H1 (cell line): ENCODE results near the gene MEGF9. TPM values are rescaled to one million over a fixed set of nuclear protein-coding genes. Genes with fewer than 3 reads are reported as not detected.

Experiments
- CTCF ChIA-PET: fragments of 300-600 bp; sonication (Branson Sonifier 250); formaldehyde crosslinking; loops from one replicate; lab custom pipeline; 2021; ENCODE audit not compliant: partially characterized antibody; lab: Charles Lee
- POLR2A ChIA-PET: fragments of 300-600 bp; sonication (Branson Sonifier 250); formaldehyde crosslinking; loops from one replicate; lab custom pipeline; 2021; ENCODE audit warnings: inconsistent platforms; ENCODE audit not compliant: partially characterized antibody; lab: Charles Lee
- DNase-seq, 2 experiments: peaks; one replicate each; pipeline versions ENCODE4 v3.0.0 to v3.0.0-alpha.2; 2010 to 2022; ENCODE audit warnings: low spot score in 2 of 2, low read depth in 1 of 2, mixed read lengths in 1 of 2
- FAIRE-seq: peaks from 2 replicates; lab custom pipeline; 2011; peaks lifted over from hg19 to GRCh38; lab: Jason Lieb, UNC
- H2AFZ ChIP-seq: 2 replicates; pipeline ENCODE4 v1.8.1; 2012; ENCODE audit warnings: low read length, inconsistent platforms
- H2AK5ac ChIP-seq: 2 replicates; pipeline ENCODE4 v1.6.1; 2013; ENCODE audit warnings: low read depth, low read length
- H2BK120ac ChIP-seq: replicated peaks from 2 replicates; pipeline ENCODE3; 2013; ENCODE audit warnings: low read depth, low read length, inconsistent platforms
- H2BK12ac ChIP-seq: 2 replicates; pipeline ENCODE4 v1.6.1; 2013; ENCODE audit warnings: low read depth, low read length
- H2BK15ac ChIP-seq: 2 replicates; pipeline ENCODE4 v1.6.1; 2013; ENCODE audit warnings: low read length
- H2BK20ac ChIP-seq: 2 replicates; pipeline ENCODE4 v1.6.1; 2013; ENCODE audit warnings: low read length
- H2BK5ac ChIP-seq: 2 replicates; pipeline ENCODE4 v1.6.1; 2013; ENCODE audit warnings: low read depth, low read length
- H3K14ac ChIP-seq: 2 replicates; pipeline ENCODE4 v1.6.1; 2013; ENCODE audit warnings: inconsistent platforms; ENCODE audit not compliant: insufficient read length
- H3K18ac ChIP-seq: 2 replicates; pipeline ENCODE4 v1.6.1; 2013; ENCODE audit warnings: low read length; ENCODE audit errors: extremely low read depth
- H3K23ac ChIP-seq: 2 replicates; pipeline ENCODE4 v1.6.1; 2013; ENCODE audit warnings: inconsistent platforms; ENCODE audit not compliant: insufficient read length
- H3K23me2 ChIP-seq: 2 replicates; pipeline ENCODE4 v1.6.1; 2013; ENCODE audit warnings: low read depth, low read length
- H3K27ac ChIP-seq: 2 replicates; pipeline ENCODE4 v1.6.1; 2011; ENCODE audit warnings: low read depth, low read length, inconsistent platforms
- H3K27me3 ChIP-seq, 4 experiments: replicated peaks in 1 of 4; 1 replicate in 1 of 4; 2 replicates in 3 of 4; pipeline versions ENCODE4 v1.6.1 to v1.8.1; 2011 to 2013; ENCODE audit warnings: low read length in 3 of 4, mild to moderate bottlenecking in 3 of 4, inconsistent platforms in 2 of 4, mixed read lengths in 2 of 4, moderate library complexity in 1 of 4; ENCODE audit not compliant: control insufficient read depth in 3 of 4, insufficient read depth in 3 of 4; ENCODE audit errors: extremely low read depth in 1 of 4
- H3K36me3 ChIP-seq, 4 experiments: 2 replicates each; pipeline versions ENCODE4 v1.6.1 to v1.8.1; 2011 to 2013; ENCODE audit warnings: mild to moderate bottlenecking in 4 of 4, low read length in 3 of 4, moderate library complexity in 2 of 4, control low read depth in 1 of 4, inconsistent platforms in 1 of 4; ENCODE audit not compliant: insufficient read depth in 4 of 4, control insufficient read depth in 2 of 4
- H3K4ac ChIP-seq: replicated peaks from 2 replicates; pipeline ENCODE3; 2013; ENCODE audit warnings: low read length, low read depth, mixed read lengths, inconsistent platforms; ENCODE audit not compliant: insufficient read length
- H3K4me1 ChIP-seq, 4 experiments: replicated peaks in 1 of 4; 1 replicate in 1 of 4; 2 replicates in 3 of 4; pipeline versions ENCODE4 v1.6.1 to v1.8.1; 2011 to 2013; ENCODE audit warnings: low read length in 3 of 4, inconsistent platforms in 2 of 4, mixed read lengths in 1 of 4; ENCODE audit not compliant: insufficient read depth in 4 of 4, control insufficient read depth in 3 of 4
- H3K4me2 ChIP-seq, 2 experiments: 2 replicates each; pipeline versions ENCODE4 v1.6.1 to v1.8.1; 2011 to 2013; ENCODE audit warnings: low read depth in 2 of 2, low read length in 2 of 2, control low read depth in 1 of 2, inconsistent platforms in 1 of 2, mild to moderate bottlenecking in 1 of 2; ENCODE audit not compliant: insufficient read depth in 1 of 2
- H3K4me3 ChIP-seq, 4 experiments: fragments of 200-600, 300-600 bp in 1 of 4; sonication (generic), shearing (Covaris generic), sonication (Bioruptor Twin) in 1 of 4; 2 replicates each; pipeline versions ENCODE4 v1.5.1 to v1.8.1; 2011 to 2016; ENCODE audit warnings: low read length in 4 of 4, low read depth in 3 of 4, control low read depth in 2 of 4, inconsistent platforms in 2 of 4, mild to moderate bottlenecking in 2 of 4, mixed read lengths in 1 of 4, moderate library complexity in 1 of 4; ENCODE audit not compliant: insufficient read depth in 2 of 4; ENCODE audit errors: extremely low read depth in 1 of 4
- H3K56ac ChIP-seq: replicated peaks from 2 replicates; pipeline ENCODE3; 2013; ENCODE audit warnings: low read depth, mild to moderate bottlenecking, mixed read lengths, low read length, inconsistent platforms; ENCODE audit not compliant: insufficient read length
- H3K79me1 ChIP-seq: 2 replicates; pipeline ENCODE4 v1.6.1; 2013; ENCODE audit warnings: low read depth, low read length, control low read depth
- H3K79me2 ChIP-seq, 2 experiments: 2 replicates each; pipeline versions ENCODE4 v1.6.1 to v1.8.1; 2012 to 2013; ENCODE audit warnings: low read length in 2 of 2, mild to moderate bottlenecking in 2 of 2, inconsistent platforms in 1 of 2; ENCODE audit not compliant: insufficient read depth in 2 of 2, control insufficient read depth in 1 of 2
- H3K9ac ChIP-seq, 4 experiments: replicated peaks in 1 of 4; 1 replicate in 1 of 4; 2 replicates in 3 of 4; pipeline versions ENCODE4 v1.6.1 to v1.8.1; 2011 to 2013; ENCODE audit warnings: low read depth in 3 of 4, low read length in 3 of 4, control low read depth in 2 of 4, mild to moderate bottlenecking in 2 of 4, moderate library complexity in 2 of 4, inconsistent platforms in 1 of 4; ENCODE audit errors: extremely low read depth in 1 of 4
- H3K9me3 ChIP-seq, 2 experiments: 2 replicates each; pipeline versions ENCODE4 v1.6.1 to v1.8.1; 2012 to 2013; ENCODE audit warnings: mild to moderate bottlenecking in 2 of 2, moderate library complexity in 2 of 2, control low read depth in 1 of 2, inconsistent platforms in 1 of 2, low read depth in 1 of 2, low read length in 1 of 2, mixed read lengths in 1 of 2; ENCODE audit not compliant: insufficient read depth in 2 of 2
- H4K20me1 ChIP-seq, 2 experiments: replicated peaks in 1 of 2; 2 replicates each; pipeline versions ENCODE3 to v1.8.1; 2011 to 2013; ENCODE audit warnings: inconsistent platforms in 2 of 2, low read length in 2 of 2, mild to moderate bottlenecking in 1 of 2; ENCODE audit not compliant: insufficient read depth in 2 of 2, control insufficient read depth in 1 of 2
- H4K5ac ChIP-seq: 2 replicates; pipeline ENCODE4 v1.6.1; 2013; ENCODE audit warnings: low read length, low read depth, mixed read lengths, inconsistent platforms; ENCODE audit not compliant: insufficient read length
- H4K8ac ChIP-seq: 2 replicates; pipeline ENCODE4 v1.8.0; 2013; ENCODE audit warnings: mild to moderate bottlenecking, moderate library complexity, low read length, inconsistent platforms; ENCODE audit not compliant: insufficient read depth; ENCODE audit errors: extremely low read depth
- H4K91ac ChIP-seq: replicated peaks from 2 replicates; pipeline ENCODE3; 2013; ENCODE audit warnings: low read length, mixed read lengths, inconsistent platforms; ENCODE audit not compliant: insufficient read length
- CBX8 ChIP-seq: fragments of 300-800, 300-1000 bp; sonication (generic); IDR thresholded peaks from 2 replicates; pipeline ENCODE4 v1.7.1; 2016; ENCODE audit warnings: low read depth, low read length, borderline replicate concordance
- CHD2 ChIP-seq: IDR thresholded peaks from 2 replicates; pipeline ENCODE4 v1.6.1; 2012; ENCODE audit warnings: low read length, improper control_type of control experiment
- EGR1 ChIP-seq: IDR thresholded peaks from 2 replicates; pipeline ENCODE4 v1.6.1; 2011; ENCODE audit warnings: low read depth, low read length, borderline replicate concordance
- POLR2A ChIP-seq, 2 experiments: IDR thresholded peaks; 1 replicate in 1 of 2; 2 replicates in 1 of 2; pipeline ENCODE4 v1.6.1; 2011; ENCODE audit warnings: low read depth in 2 of 2, low read length in 2 of 2, mild to moderate bottlenecking in 2 of 2; ENCODE audit errors: control extremely low read depth in 1 of 2
- SIN3A ChIP-seq, 2 experiments: IDR thresholded peaks in 1 of 2; conservative IDR thresholded peaks in 1 of 2; 2 replicates each; pipeline ENCODE4 v1.6.1; 2011 to 2012; ENCODE audit warnings: low read length in 2 of 2, improper control_type of control experiment in 1 of 2, low read depth in 1 of 2, mild to moderate bottlenecking in 1 of 2
- TBP ChIP-seq: IDR thresholded peaks from 2 replicates; pipeline ENCODE4 v1.6.1; 2011; ENCODE audit warnings: low read depth, low read length, improper control_type of control experiment
- TEAD4 ChIP-seq: IDR thresholded peaks from 2 replicates; pipeline ENCODE4 v1.6.1; 2012; ENCODE audit warnings: low read depth, low read length, inconsistent platforms, mixed read lengths
- WGBS, 2 experiments: shearing (Covaris generic) in 1 of 2; methylation state at CpG; one replicate each; pipeline versions ENCODE4 v1.1.6 to v1.1.7; 2013 to 2015; ENCODE audit warnings: low lambda C conversion rate in 2 of 2, mixed read lengths in 2 of 2, inconsistent platforms in 1 of 2, low coverage in 1 of 2, missing lambda C conversion rate in 1 of 2; ENCODE audit not compliant: insufficient replicate concordance in 2 of 2, insufficient coverage in 1 of 2, insufficient read length in 1 of 2; ENCODE audit errors: extremely low coverage in 1 of 2, missing lambda C conversion rate in 1 of 2; 5-methylcytosine and 5-hydroxymethylcytosine counted together
- polyA plus RNA-seq, 7 experiments: library from polyadenylated mRNA; depleted of rRNA in 3 of 7; stranded (reverse) in 5 of 7; unstranded in 2 of 7; fragments of >200 nt in 5 of 7; fragments of 200-250 nt in 2 of 7; gene quantifications; 1 replicate in 5 of 7; 2 replicates in 1 of 7; 4 replicates in 1 of 7; pipeline versions ENCODE4 v1.2.1 to v1.2.3, GENCODE V29; 2011 to 2013; ENCODE audit warnings: missing spikeins in 2 of 7, mixed read lengths in 2 of 7
- total RNA-seq: library from RNA; stranded (reverse); fragmentation: NEBNext Ultra II Directional; extraction: Animal tissue kit (Norgen Biotek cat#: 25700); gene quantifications from 2 replicates; pipeline ENCODE4 v1.2.1, GENCODE V29; 2021

Gene MEGF9
- total and polyA plus RNA-seq, 2 of the 8 experiments (the other 6 are each of a cell fraction or from before 2014, with no cell fraction given), result 0.45 to 1.8 TPM

DNA sequence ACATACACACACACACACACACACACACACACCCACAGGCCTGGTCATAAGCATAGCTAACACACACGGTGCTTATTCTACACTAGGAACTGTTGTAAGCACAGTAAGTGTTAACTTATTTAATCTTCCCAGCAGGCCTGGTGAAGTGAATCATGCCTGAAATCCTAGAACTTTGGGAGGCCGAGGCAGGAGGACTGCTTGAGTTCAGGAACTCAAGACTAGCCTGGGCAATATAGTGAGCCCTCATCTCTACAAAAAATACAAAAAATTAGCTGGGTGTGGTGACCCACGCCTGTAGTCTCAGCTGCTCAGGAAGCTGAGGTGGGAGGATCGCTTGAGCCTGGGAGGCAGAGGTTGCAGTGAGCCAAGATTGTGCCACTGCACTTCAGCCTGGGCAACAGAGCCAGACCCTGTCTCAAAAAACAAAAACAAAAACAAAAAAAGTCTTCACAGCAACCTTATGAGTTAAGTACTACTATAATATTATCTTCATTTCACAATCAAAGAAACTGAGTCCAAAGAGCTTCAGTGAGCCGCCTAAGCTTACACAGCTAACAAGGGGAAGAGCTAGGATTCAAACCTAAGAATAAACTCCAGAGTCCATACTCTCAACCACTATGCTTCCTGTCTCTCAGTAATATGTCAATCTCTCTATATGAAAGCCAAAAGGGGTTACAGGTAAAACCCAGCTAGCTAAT is 2.3 kb downstream of the MEGF9 start:
- no peak overlapping the region for H2BK12ac ChIP-seq
- peaks cover 0 to 9% (median 8%) of the 10 kb centered on the region in 4 experiments; a peak in 4 of 7 replicates for H3K4me1 ChIP-seq
- H3K23ac ChIP-seq, result no peak overlapping the region
- no peak overlapping the region for H4K91ac ChIP-seq
- FAIRE-seq (no peak), DNase-seq (no peak)
- TF ChIP-seq TBP, result no peak
- no peak for TF ChIP-seq CHD2
- no peak for TF ChIP-seq SIN3A (conservative IDR thresholded peaks at IDR 0.05 in 1 of 2, IDR thresholded peaks at IDR 0.05 in 1 of 2; ENCODE audit: low read depth in 1 of 2, low read length in 2 of 2)
- TF ChIP-seq CBX8, result no peak
- TF ChIP-seq POLR2A (IDR thresholded peaks at IDR 0.05; ENCODE audit: control extremely low read depth in 1 of 2, low read depth in 2 of 2, low read length in 2 of 2), result no peak
- no peak for TF ChIP-seq EGR1
- no peak for TF ChIP-seq TEAD4
- no peak overlapping the region for H3K4ac ChIP-seq
- H3K14ac ChIP-seq, result no peak overlapping the region
- no peak overlapping the region for H4K5ac ChIP-seq
- H2AK5ac ChIP-seq, result no peak overlapping the region
- no peak overlapping the region for H4K8ac ChIP-seq
- no peak overlapping the region for H2BK15ac ChIP-seq
- 90% methylated on average over 5 of the region's 5 CpGs; no CpG with 5 or more reads in 1 of the 2 experiments for WGBS, 2 experiments
- peak overlapping the region; percentile 48 for H3K56ac ChIP-seq
- H3K9me3 ChIP-seq, result no peaks in the 10 kb centered on the region
- peaks cover 0 to 2% of the 10 kb centered on the region in 2 experiments for H4K20me1 ChIP-seq
- no peak overlapping the region for H2BK120ac ChIP-seq
- ChIA-PET POLR2A (no interaction called here), CTCF (interaction anchor here (0.7 to 1.4 kb wide), 3 partner anchors 12 to 20 kb away, joined by 3 to 4 read pairs (median 4); no protein-coding TSS in a partner anchor)
- no peak overlapping the region for H3K4me2 ChIP-seq
- H2BK5ac ChIP-seq, result no peak overlapping the region
- H3K9ac ChIP-seq, result no peak overlapping the region
- H3K36me3 ChIP-seq, result no peaks in the 10 kb centered on the region
- no peak overlapping the region for H2AFZ ChIP-seq
- no peaks in the 10 kb centered on the region for H3K79me2 ChIP-seq
- H3K79me1 ChIP-seq, result no peaks in the 10 kb centered on the region
- H3K27me3 ChIP-seq, result peaks cover 4 to 17% (median 15%) of the 10 kb centered on the region in 4 experiments; a peak in 6 of 7 replicates
- no peak overlapping the region for H3K4me3 ChIP-seq
- no peak overlapping the region for H3K27ac ChIP-seq
- H2BK20ac ChIP-seq, result no peak overlapping the region
- H3K18ac ChIP-seq, result no peak overlapping the region
- peaks cover 13% of the 10 kb centered on the region; the same call in 1 of the 2 replicates for H3K23me2 ChIP-seq
